Brain microvascular endothelial cell (primary cell): ENCODE data around the gene USP6NL.

Experiments
- DNase-seq: peaks from one replicate; pipeline ENCODE4 v3.0.0-alpha.2; 2020
- H3K27ac ChIP-seq: fragments of 250-450 bp; sonication (Bioruptor Pico); 2 replicates; pipeline ENCODE4 v1.5.1; 2020; ENCODE audit warnings: mild to moderate bottlenecking, moderate library complexity
- H3K27me3 ChIP-seq: fragments of 250-450 bp; sonication (Bioruptor Pico); replicated peaks from 2 replicates; pipeline ENCODE4 v1.5.1; 2020; ENCODE audit warnings: mild to moderate bottlenecking
- H3K36me3 ChIP-seq: fragments of 250-450 bp; sonication (Bioruptor Pico); replicated peaks from 2 replicates; pipeline ENCODE4 v1.5.1; 2020; ENCODE audit warnings: mild to moderate bottlenecking
- H3K4me3 ChIP-seq: 2 replicates; pipeline ENCODE4 v1.5.1; 2011; ENCODE audit warnings: low read depth, mild to moderate bottlenecking, control low read depth, low read length, moderate library complexity
- in situ Hi-C: cut with HindIII; loops from 2 replicates; pipeline ENCODE4 v1.10.0; 2017; ENCODE audit warnings: low sequenced_read_pairs, low pct_ligation_motif_present
- TF ChIP-seq, protein P1 (sequence below): IDR thresholded peaks from 2 replicates; pipeline ENCODE4 v1.5.1; 2011; ENCODE audit warnings: low read depth, mild to moderate bottlenecking, moderate library complexity, low read length, control low read depth, inconsistent platforms; ENCODE audit errors: missing control alignments

Gene USP6NL

GRCh38 chr10:11435581-11435981 lies 175.9 kb downstream of the USP6NL start:
- in situ Hi-C loops: no loop called here
- Histone ChIP-seq H3K27me3 (no peaks in the 10 kb centered on the region), H3K4me3 (no peak overlapping the region), H3K36me3 (no peaks in the 10 kb centered on the region), H3K27ac (no peak overlapping the region)
- no peak for DNase-seq
- TF ChIP-seq, protein P1, sequence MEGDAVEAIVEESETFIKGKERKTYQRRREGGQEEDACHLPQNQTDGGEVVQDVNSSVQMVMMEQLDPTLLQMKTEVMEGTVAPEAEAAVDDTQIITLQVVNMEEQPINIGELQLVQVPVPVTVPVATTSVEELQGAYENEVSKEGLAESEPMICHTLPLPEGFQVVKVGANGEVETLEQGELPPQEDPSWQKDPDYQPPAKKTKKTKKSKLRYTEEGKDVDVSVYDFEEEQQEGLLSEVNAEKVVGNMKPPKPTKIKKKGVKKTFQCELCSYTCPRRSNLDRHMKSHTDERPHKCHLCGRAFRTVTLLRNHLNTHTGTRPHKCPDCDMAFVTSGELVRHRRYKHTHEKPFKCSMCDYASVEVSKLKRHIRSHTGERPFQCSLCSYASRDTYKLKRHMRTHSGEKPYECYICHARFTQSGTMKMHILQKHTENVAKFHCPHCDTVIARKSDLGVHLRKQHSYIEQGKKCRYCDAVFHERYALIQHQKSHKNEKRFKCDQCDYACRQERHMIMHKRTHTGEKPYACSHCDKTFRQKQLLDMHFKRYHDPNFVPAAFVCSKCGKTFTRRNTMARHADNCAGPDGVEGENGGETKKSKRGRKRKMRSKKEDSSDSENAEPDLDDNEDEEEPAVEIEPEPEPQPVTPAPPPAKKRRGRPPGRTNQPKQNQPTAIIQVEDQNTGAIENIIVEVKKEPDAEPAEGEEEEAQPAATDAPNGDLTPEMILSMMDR: no peak

DNA sequence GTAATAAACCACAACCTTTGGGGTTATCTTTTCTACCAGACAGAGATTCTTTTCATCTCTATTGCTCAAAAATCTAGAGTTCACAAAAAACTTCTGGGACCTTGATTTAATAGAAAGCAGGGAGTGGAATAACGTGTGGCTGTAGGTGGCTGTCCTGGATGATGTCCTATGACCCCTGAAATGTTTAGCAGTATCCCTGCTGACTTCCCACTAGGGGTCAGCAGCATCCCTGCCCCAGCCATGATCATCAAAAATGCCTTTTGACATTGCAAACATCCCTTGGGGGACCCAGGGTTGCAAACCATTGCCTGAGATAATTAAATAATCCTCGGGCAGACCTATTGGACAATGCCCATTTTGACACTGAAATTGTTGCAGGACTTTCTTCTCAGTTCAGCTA lies 177.1 kb downstream of the USP6NL start:
- Histone ChIP-seq H3K27me3 (no peaks in the 10 kb centered on the region), H3K4me3 (no peak overlapping the region), H3K27ac (no peak overlapping the region), H3K36me3 (no peaks in the 10 kb centered on the region)
- DNase-seq: no peak
- in situ Hi-C loops: no loop called here
- TF ChIP-seq, protein P1: peak; percentile 50

DNA sequence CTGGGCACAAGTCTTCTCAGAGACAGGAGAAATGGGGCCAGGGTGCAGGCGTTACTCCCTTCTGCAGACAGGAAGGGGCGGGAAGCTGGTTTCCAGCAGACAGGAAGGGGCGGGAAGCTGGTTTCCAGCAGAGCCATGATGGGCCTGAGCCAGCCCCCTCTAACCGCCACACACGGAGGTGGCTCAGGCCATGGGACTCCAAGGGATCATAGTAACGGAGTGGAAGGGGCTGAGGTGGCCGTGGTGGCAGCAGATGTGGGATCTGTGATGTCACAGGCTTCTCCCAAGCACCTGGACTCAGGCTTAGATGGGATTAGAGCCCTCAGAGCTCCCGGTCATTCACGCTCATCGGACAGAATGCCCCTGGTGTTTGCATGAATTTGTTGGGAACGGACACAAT lies 177.8 kb downstream of the USP6NL start:
- Histone ChIP-seq H3K27ac (no peak overlapping the region), H3K36me3 (no peaks in the 10 kb centered on the region), H3K27me3 (no peaks in the 10 kb centered on the region), H3K4me3 (no peak overlapping the region)
- TF ChIP-seq, protein P1: no peak
- in situ Hi-C loops: no loop called here
- DNase-seq: no peak

GRCh38 chr10:11431216-11431555 lies 180.3 kb downstream of the USP6NL start:
- TF ChIP-seq, protein P1: no peak
- Histone ChIP-seq H3K4me3 (no peak overlapping the region), H3K36me3 (no peaks in the 10 kb centered on the region), H3K27me3 (no peaks in the 10 kb centered on the region), H3K27ac (no peak overlapping the region)
- in situ Hi-C loops: no loop called here
- DNase-seq: no peak

DNA sequence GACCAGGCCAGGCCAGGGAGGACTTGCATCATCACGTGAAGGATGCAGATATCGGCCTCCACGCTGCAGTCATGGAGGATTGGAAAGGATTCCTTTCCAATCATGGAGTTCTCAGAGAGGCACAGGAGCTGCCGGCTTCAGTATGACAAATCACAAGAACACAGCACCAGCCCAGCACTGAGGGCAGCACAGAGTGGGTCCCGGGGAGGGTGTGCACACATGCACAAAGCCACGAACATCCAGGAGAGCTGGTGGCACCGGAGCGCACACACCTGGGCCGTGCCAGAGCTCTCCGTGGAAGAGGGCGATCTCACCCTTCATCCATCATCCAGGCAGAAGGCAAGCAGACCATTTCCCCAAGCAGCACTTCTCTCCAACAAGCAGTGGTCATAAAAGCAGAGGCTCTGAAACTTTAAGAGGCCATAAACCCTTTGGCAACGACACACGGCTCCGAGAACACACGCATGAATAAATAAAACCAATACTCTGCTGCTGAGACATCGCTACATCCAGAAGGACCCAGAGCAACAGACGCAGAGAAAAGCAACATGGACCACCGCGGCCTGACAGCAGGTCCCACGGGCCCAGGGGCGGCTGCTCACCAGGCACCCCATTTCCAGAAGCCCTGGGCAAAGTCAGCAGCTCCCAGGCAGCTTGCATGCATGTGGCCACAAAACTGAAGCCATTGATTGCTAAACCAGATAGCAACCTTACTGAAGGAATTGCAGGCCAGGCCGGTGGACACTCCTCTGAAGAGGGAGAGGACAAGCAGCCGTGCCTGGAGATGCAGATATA lies 180.8 kb downstream of the USP6NL start:
- Histone ChIP-seq H3K4me3 (no peak overlapping the region), H3K27ac (no peak overlapping the region), H3K27me3 (no peaks in the 10 kb centered on the region), H3K36me3 (no peaks in the 10 kb centered on the region)
- in situ Hi-C loops: no loop called here
- no peak for DNase-seq
- TF ChIP-seq, protein P1: no peak
